SK-N-SH treated with all-trans-retinoic acid at 6 μM for 48 hours (cell line): ENCODE data around the gene LRRC8A.
A peak's percentile ranks its signal among the peaks of the same experiment; 100 is the strongest.
"Not testable (repeated sequence)": the region's sequence is repeated elsewhere in the genome, so short reads cannot be mapped to it uniquely, and the experiment has no call there.

Experiments
- ATAC-seq: fragments of 200-7000 bp; cut with Tn5 transposase; 3 replicates; pipeline ENCODE4 v1.9.1; 2020; ENCODE audit warnings: mild to moderate bottlenecking, moderate library complexity
- ARNTL ChIP-seq: fragments of 450-650 bp; formaldehyde crosslinking; IDR thresholded peaks from 2 replicates; pipeline ENCODE4 v1.5.0; 2020; ENCODE audit warnings: low read depth, mild to moderate bottlenecking, moderate library complexity, borderline replicate concordance
- BACH2 ChIP-seq: fragments of 250-450 bp; sonication (Bioruptor Pico); IDR thresholded peaks from 2 replicates; pipeline ENCODE4 v1.9.0; 2021; ENCODE audit warnings: mild to moderate bottlenecking, borderline replicate concordance
- ESRRG ChIP-seq: fragments of 250-450 bp; sonication (Bioruptor Pico); IDR thresholded peaks from 2 replicates; pipeline ENCODE4 v1.6.1; 2021; ENCODE audit warnings: mild to moderate bottlenecking
- GLIS3 ChIP-seq: fragments of 250-450 bp; sonication (Bioruptor Pico); IDR thresholded peaks from 2 replicates; pipeline ENCODE4 v1.5.0; 2020; ENCODE audit warnings: mild to moderate bottlenecking, moderate library complexity
- ISL1 ChIP-seq: fragments of 250-450 bp; sonication (Bioruptor Pico); IDR thresholded peaks from 2 replicates; pipeline ENCODE4 v2.1.2; 2022; ENCODE audit warnings: mild to moderate bottlenecking, moderate library complexity
- OSR1 ChIP-seq: fragments of 250-450 bp; sonication (Bioruptor Pico); IDR thresholded peaks from 2 replicates; pipeline ENCODE4 v1.8.0; 2022; ENCODE audit warnings: moderate library complexity, mild to moderate bottlenecking, inconsistent platforms
- RARB ChIP-seq: fragments of 250-450 bp; sonication (Bioruptor Pico); IDR thresholded peaks from 2 replicates; pipeline ENCODE4 v1.8.0; 2021; ENCODE audit warnings: mild to moderate bottlenecking, moderate library complexity
- SNAI2 ChIP-seq: fragments of 250-450 bp; sonication (Bioruptor Pico); IDR thresholded peaks from 2 replicates; pipeline ENCODE4 v1.5.0; 2020; ENCODE audit warnings: mild to moderate bottlenecking, moderate library complexity
- TCF4 ChIP-seq: fragments of 250-450 bp; sonication (Bioruptor Pico); IDR thresholded peaks from 2 replicates; pipeline ENCODE4 v1.8.0; 2021; ENCODE audit warnings: mild to moderate bottlenecking, moderate library complexity, borderline replicate concordance
- TOX ChIP-seq: fragments of 250-450 bp; sonication (Bioruptor Pico); IDR thresholded peaks from 2 replicates; pipeline ENCODE4 v1.8.0; 2021; ENCODE audit warnings: mild to moderate bottlenecking, moderate library complexity, borderline replicate concordance
- TSHZ2 ChIP-seq: fragments of 250-450 bp; sonication (Bioruptor Pico); IDR thresholded peaks from 2 replicates; pipeline ENCODE4 v1.5.0; 2020; ENCODE audit warnings: mild to moderate bottlenecking, moderate library complexity
- ZC3H10 ChIP-seq: fragments of 250-450 bp; sonication (Bioruptor Pico); IDR thresholded peaks from 2 replicates; pipeline ENCODE4 v1.5.1; 2021; ENCODE audit warnings: mild to moderate bottlenecking, moderate library complexity
- ZFP3 ChIP-seq: fragments of 250-450 bp; sonication (Bioruptor Pico); IDR thresholded peaks from 2 replicates; pipeline ENCODE4 v1.5.0; 2020; ENCODE audit warnings: mild to moderate bottlenecking, moderate library complexity
- ZFP30 ChIP-seq: fragments of 450-650 bp; formaldehyde crosslinking; IDR thresholded peaks from 2 replicates; pipeline ENCODE4 v1.5.0; 2022; ENCODE audit warnings: mild to moderate bottlenecking, moderate library complexity
- ZNF565 ChIP-seq: fragments of 450-650 bp; formaldehyde crosslinking; conservative IDR thresholded peaks from 2 replicates; pipeline ENCODE4 v1.5.0; 2020; ENCODE audit warnings: low read depth, mild to moderate bottlenecking, moderate library complexity
- ZNF70 ChIP-seq: fragments of 450-650 bp; formaldehyde crosslinking; IDR thresholded peaks from 2 replicates; pipeline ENCODE4 v1.5.0; 2020; ENCODE audit warnings: mild to moderate bottlenecking, moderate library complexity
- ZNF8 ChIP-seq: fragments of 450-650 bp; formaldehyde crosslinking; IDR thresholded peaks from 2 replicates; pipeline ENCODE4 v1.5.0; 2020; ENCODE audit warnings: mild to moderate bottlenecking, moderate library complexity
- TF ChIP-seq, protein P1 (sequence below): fragments of 250-450 bp; sonication (Bioruptor Pico); IDR thresholded peaks from 2 replicates; pipeline ENCODE4 v1.5.1; 2021; ENCODE audit warnings: mild to moderate bottlenecking, moderate library complexity
- TF ChIP-seq, protein P2 (sequence below): fragments of 250-450 bp; sonication (Bioruptor Pico); IDR thresholded peaks from 2 replicates; pipeline ENCODE4 v1.8.0; 2021; ENCODE audit warnings: low read depth, mild to moderate bottlenecking, moderate library complexity, borderline replicate concordance
- TF ChIP-seq, protein P3 (sequence below): fragments of 250-450 bp; sonication (Bioruptor Pico); IDR thresholded peaks from 2 replicates; pipeline ENCODE4 v1.8.0; 2020; ENCODE audit warnings: mild to moderate bottlenecking, moderate library complexity, borderline replicate concordance

Gene LRRC8A

GRCh38 chr9:128847803-128848202 lies 34.1 kb upstream of the LRRC8A start:
- ATAC-seq, result no peak
- no peak for TF ChIP-seq ZFP3
- no peak for TF ChIP-seq TSHZ2 (CRISPR knock-in tag)
- no peak for TF ChIP-seq GLIS3 (CRISPR knock-in tag)
- TF ChIP-seq SNAI2 (CRISPR knock-in tag), result no peak
- TF ChIP-seq ISL1, result no peak
- no peak for TF ChIP-seq ZNF565 (CRISPR knock-in tag)
- no peak for TF ChIP-seq RARB
- TF ChIP-seq BACH2 (CRISPR knock-in tag), result no peak
- TF ChIP-seq ZFP30 (CRISPR knock-in tag), result no peak
- TF ChIP-seq, protein P1, sequence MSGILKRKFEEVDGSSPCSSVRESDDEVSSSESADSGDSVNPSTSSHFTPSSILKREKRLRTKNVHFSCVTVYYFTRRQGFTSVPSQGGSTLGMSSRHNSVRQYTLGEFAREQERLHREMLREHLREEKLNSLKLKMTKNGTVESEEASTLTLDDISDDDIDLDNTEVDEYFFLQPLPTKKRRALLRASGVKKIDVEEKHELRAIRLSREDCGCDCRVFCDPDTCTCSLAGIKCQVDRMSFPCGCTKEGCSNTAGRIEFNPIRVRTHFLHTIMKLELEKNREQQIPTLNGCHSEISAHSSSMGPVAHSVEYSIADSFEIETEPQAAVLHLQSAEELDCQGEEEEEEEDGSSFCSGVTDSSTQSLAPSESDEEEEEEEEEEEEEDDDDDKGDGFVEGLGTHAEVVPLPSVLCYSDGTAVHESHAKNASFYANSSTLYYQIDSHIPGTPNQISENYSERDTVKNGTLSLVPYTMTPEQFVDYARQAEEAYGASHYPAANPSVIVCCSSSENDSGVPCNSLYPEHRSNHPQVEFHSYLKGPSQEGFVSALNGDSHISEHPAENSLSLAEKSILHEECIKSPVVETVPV, result no peak
- TF ChIP-seq, protein P2, sequence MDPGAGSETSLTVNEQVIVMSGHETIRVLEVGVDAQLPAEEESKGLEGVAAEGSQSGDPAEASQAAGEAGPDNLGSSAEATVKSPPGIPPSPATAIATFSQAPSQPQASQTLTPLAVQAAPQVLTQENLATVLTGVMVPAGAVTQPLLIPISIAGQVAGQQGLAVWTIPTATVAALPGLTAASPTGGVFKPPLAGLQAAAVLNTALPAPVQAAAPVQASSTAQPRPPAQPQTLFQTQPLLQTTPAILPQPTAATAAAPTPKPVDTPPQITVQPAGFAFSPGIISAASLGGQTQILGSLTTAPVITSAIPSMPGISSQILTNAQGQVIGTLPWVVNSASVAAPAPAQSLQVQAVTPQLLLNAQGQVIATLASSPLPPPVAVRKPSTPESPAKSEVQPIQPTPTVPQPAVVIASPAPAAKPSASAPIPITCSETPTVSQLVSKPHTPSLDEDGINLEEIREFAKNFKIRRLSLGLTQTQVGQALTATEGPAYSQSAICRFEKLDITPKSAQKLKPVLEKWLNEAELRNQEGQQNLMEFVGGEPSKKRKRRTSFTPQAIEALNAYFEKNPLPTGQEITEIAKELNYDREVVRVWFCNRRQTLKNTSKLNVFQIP (CRISPR knock-in tag), result no peak
- no peak for TF ChIP-seq ESRRG (CRISPR knock-in tag)
- TF ChIP-seq ZNF70 (CRISPR knock-in tag), result no peak
- no peak for TF ChIP-seq ZNF8
- no peak for TF ChIP-seq OSR1 (CRISPR knock-in tag)
- TF ChIP-seq, protein P3, sequence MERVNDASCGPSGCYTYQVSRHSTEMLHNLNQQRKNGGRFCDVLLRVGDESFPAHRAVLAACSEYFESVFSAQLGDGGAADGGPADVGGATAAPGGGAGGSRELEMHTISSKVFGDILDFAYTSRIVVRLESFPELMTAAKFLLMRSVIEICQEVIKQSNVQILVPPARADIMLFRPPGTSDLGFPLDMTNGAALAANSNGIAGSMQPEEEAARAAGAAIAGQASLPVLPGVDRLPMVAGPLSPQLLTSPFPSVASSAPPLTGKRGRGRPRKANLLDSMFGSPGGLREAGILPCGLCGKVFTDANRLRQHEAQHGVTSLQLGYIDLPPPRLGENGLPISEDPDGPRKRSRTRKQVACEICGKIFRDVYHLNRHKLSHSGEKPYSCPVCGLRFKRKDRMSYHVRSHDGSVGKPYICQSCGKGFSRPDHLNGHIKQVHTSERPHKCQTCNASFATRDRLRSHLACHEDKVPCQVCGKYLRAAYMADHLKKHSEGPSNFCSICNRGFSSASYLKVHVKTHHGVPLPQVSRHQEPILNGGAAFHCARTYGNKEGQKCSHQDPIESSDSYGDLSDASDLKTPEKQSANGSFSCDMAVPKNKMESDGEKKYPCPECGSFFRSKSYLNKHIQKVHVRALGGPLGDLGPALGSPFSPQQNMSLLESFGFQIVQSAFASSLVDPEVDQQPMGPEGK (CRISPR knock-in tag), result no peak
- TF ChIP-seq TOX (CRISPR knock-in tag), result no peak
- no peak for TF ChIP-seq ARNTL (CRISPR knock-in tag)
- no peak for TF ChIP-seq TCF4 (CRISPR knock-in tag)

- ATAC-seq, result not testable (repeated sequence)
Observed at GRCh38 chr9:128851024-128851423, 30.9 kb upstream of the LRRC8A start.

DNA sequence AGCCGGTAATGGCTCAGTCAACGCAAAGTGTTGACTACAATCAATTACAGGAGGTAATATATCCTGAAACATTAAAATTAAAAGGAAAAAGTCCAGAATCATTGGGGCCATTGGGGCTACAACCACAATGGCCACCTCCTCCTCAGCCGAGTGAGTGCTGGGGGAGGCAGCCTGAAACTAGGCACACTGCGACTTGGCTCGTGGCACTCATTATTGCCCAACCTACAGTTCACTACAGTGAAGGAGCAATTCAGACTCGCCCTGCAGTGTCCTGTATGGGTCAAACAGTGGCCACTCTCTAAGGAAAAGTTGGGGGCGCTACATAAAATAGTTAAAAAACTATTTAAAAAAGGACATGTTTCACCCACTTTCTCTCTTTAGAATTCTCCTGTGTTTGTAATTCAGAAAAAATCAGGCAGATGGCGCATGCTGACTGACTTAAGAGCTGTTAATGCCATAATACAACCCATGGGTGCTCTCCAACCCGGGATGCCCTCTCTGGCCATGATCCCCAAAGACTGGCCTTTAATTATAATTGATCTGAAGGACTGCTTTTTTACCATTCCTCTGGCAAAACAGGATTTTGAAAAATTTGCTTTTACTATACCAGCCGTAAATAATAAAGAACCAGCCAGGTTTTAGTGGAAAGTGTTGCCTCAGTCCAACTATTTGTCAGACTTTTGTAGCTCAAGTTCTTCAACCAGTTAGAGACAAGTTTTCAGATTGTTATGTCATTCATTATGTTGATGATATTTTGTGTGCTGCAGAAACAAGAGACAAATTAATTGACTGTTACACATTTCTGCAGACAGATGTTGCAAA lies 29.9 kb upstream of the LRRC8A start:
- peak; percentile 55; the same call in 2 of the 3 replicates for ATAC-seq

DNA sequence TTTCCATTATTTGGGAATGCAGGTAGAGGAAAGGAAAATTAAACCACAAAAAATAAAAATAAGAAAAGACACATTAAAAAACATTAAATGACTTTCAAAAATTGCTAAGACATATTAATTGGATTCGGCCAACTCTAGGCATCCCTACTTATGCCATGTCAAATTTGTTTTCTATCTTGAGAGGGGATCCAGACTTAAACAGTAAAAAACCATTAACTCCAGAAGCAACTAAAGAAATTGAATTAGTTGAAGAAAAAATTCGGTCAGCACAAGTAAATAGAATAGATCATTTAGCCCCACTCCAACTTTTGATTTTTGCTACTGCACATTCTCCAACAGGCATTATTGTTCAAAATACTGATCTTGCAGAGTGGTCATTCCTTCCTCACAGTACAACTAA lies 29.3 kb upstream of the LRRC8A start:
- not testable (repeated sequence) for ATAC-seq
- TF ChIP-seq ZFP30 (CRISPR knock-in tag) (0 out of 2 replicates have a peak, but pooled peaks have one; percentile 6), TSHZ2 (CRISPR knock-in tag) (peak; percentile 64; the same call in 1 of the 2 replicates), ISL1 (peak; percentile 94), ESRRG (CRISPR knock-in tag) (0 out of 2 replicates have a peak, but pooled peaks have one; percentile 53), ZC3H10 (CRISPR knock-in tag) (peak; percentile 20; the same call in 1 of the 2 replicates), TCF4 (CRISPR knock-in tag) (peak; percentile 82)
- TF ChIP-seq, protein P1, result 0 out of 2 replicates have a peak, but pooled peaks have one; percentile 20
